NCI-H2081 treated with DMSO at 0.1 percent for 48 hours (cell line): Measurements from ENCODE around the gene SEM1.
"Not testable (repeated sequence)": the region's sequence is repeated elsewhere in the genome, so short reads cannot be mapped to it uniquely, and the experiment has no call there.

Experiments used
- DNase-seq: peaks from one replicate; lab custom pipeline; 2025; lab: John Stamatoyannopoulos, UW

Gene SEM1

GRCh38 chr7:96701258-96701657 lies 8.4 kb downstream of the SEM1 start:
- no peak for DNase-seq

DNA sequence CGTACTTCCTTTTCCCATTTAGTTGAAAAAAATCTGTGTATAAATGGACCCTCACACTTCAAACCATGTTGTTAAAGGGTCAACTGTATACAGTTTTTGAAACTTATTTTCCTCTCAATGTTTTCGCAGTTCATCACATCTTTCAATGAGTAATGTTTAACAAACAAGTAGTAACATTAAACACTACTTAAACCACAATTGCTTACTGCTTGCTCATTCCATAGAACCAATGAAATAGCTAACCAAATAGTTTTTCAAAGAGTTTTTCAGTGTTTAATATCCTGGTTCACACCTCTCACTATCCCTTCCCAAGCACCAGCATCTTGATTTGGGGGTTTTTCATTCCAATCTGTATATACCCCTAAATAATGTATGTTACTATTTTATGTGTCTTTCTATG lies 9.1 kb downstream of the SEM1 start:
- no peak for DNase-seq

- DNase-seq = no peak
Observed at GRCh38 chr7:96699219-96699871, 10.3 kb downstream of the SEM1 start.

DNA sequence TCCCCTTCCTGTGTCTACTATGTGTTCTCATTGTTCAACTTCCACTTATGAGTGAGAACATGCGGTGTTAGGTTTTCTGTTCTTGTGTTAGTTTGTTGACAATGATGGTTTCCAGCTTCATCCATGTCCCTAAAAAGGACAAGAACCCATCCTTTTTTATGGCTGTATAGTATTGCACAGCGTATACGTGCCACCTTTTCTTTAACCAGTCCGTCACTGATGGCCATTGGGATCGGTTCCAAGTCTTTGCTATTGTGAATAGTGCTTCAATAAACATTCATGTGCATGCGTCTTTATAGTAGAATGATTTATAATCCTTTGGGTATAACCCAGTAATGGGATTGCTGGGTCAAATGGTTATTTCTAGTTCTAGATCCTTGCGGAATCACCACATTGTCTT lies 11.2 kb downstream of the SEM1 start:
- DNase-seq = not testable (repeated sequence)

GRCh38 chr7:96697822-96698221 lies 11.8 kb downstream of the SEM1 start:
- DNase-seq = no peak

DNA sequence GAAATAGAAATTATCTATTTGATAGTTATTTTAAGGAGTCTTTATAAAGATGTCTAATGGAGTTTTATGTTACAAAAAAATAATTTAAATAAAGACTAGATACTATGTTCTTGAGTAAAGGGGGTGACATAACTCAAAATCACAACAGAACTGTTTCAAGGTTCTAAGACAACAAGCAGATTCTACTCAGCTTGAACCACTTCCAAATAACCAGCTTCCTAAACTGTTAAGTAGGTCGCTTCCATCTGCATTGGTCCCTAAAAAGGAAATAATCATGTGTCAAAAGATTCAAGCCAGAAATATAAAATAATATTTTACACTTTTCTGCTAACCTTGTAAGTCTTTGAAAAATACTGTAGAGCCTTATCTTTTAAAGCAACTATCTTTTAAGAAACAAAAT lies 14.1 kb downstream of the SEM1 start:
- no peak for DNase-seq

GRCh38 chr7:96694082-96694481 lies 15.6 kb downstream of the SEM1 start:
- no peak for DNase-seq

DNA sequence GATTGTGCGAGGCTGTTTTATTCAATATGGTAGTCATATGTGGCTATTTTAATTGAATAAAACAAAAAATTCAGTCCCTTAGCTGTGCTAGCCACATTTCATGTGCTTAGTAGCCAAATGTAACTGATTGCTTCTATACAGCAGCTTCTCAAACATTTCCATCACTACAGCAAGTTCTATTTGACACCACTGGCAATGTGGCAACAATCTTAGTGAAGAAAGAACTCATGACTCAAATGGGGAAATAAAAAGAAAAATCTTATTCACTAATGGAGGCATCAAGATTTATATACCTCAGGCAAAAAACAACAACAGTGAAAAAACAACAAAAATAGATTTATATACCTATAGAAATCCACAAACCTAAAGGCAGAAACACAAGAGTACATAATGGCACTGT lies 17.9 kb downstream of the SEM1 start:
- no peak for DNase-seq

DNA sequence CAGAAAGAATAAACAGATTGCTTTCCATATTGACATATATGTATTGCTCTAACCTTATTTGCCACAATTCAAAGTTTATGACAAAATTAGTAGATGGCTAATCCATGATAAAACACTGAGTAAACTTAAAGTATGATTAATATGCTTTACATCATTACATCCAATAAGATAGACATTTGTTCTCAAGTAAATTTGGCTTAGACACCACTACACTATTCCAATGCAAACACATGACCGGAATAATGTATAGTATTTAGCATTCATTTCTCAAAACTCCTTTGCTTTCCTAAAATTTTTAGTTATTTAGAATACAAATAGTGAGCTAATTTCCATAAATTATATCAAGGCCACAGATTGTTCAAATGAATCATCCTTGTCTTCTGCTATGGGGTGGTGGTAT lies 20.2 kb downstream of the SEM1 start:
- no peak for DNase-seq

DNA sequence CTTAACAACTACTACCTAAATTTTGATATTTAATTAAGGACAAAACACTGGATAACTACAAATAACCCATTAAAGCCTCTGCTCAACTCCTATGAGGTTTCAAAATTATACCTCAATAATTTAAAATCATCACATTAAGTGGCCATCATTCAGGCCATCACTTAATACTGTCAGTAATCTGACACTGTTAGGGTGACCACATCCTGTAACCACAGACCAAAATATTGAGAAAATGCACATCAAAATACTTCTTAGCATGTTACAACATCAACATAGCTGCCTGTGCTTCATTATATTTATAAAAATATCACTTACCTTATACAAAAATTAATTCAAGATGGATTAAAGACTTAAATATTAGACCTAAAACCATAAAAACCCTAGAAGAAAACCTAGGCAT lies 23.3 kb downstream of the SEM1 start:
- no peak for DNase-seq

GRCh38 chr7:96685755-96686154 lies 23.9 kb downstream of the SEM1 start:
- DNase-seq = no peak

GRCh38 chr7:96685353-96685752 lies 24.3 kb downstream of the SEM1 start:
- DNase-seq = no peak

- DNase-seq = no peak
Observed at GRCh38 chr7:96679886-96680285, 29.8 kb downstream of the SEM1 start.

- DNase-seq = no peak
Observed at GRCh38 chr7:96676919-96677318, 32.7 kb downstream of the SEM1 start.

GRCh38 chr7:96675548-96675947 lies 34.1 kb downstream of the SEM1 start:
- DNase-seq = peak; percentile 35

DNA sequence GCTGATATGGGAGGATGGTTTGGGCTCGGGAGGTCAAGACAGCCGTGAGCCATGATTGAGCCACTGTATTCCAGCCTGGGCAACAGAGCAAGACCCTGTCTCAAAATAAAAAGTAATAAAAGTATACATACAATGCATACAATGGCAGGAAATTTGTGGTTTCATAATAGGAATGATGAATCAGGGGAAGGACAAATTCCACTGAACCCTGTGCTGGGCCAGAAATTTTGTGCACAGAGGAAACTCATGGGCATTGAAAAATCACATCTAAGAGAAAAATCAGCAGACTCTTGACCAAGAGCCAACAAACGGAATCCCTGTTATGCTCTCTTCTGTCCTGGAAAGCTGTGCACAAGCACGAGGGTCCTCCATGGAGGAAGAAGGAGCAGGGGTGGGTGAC lies 35.1 kb downstream of the SEM1 start:
- no peak for DNase-seq

DNA sequence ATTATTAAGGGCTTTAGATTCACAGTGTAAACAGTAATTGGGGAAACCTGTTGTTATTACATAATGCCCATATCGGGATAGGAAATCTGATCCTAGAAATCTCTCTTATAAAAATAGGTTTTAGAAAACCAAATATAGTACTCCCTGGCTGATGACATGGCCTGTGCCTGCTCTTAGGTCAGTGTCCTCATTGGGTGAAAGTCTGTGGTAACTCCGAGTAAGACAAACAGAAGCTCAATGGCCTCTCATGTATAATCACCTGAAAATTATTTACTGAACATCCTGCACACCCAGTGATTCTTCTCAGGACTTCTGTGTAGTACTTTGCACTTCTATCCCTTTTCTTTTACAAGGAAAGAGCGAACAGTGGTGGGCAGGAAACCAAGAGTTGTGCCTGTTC lies 37.8 kb downstream of the SEM1 start:
- no peak for DNase-seq

GRCh38 chr7:96670338-96671289 lies 39.0 kb downstream of the SEM1 start:
- peak; percentile 85 for DNase-seq

DNA sequence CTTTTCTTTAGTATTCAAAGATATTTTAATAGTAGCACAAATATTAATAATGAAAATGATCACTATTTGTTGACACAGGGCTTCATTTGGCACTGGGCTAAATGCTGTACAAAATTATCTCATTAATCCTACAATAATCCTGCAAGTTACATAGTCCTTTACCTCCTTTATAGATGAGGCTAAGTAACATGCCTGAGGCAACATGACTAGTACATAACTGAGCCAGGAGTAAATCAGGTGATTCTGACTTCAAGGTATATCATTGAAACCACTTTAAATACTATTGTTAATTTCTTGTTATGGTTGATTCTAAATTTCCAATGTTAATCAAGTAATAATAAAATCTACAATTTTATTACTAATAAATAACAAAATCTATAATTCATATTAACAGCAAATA lies 39.8 kb downstream of the SEM1 start:
- peak; percentile 66 for DNase-seq

- DNase-seq = no peak
Observed at GRCh38 chr7:96667026-96667425, 42.6 kb downstream of the SEM1 start.

DNA sequence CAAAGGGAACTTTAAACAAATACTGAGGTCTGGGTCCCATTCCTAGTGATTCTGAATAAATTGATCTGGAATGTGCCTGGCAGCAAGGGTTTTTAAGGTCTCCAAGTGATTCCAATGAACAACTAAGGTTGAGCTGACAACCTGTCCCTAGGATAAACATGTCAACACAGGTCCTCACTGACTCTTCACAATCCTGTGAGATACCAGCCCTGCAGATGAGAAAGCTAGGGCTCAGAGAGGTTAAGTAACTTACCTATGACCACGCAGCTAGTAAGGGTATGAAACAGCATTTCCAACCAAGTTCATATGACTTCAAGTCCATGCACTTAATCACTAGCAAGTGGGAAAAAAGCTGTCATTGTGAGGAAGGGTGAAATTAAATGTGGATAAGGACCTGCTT lies 44.0 kb downstream of the SEM1 start:
- DNase-seq = no peak

DNA sequence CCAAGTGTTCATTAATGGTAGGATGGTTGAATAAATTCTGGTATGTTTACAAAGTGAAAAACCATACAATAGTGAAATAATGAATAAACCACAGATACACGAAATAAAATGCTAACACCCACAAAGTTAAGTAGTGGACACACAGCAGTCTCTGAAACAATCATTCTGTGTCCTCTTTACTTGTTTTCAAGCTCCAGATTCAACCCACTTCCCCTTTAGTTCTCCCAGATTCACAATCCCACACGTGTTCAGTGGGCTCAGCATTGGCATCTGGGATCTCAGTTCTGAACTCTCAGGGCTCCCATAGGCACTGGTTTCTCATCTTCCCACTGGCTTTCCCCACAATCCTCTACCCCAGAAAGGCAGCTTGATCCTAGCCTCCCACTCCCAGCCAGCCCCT lies 44.9 kb downstream of the SEM1 start:
- no peak for DNase-seq

GRCh38 chr7:96663871-96664445 lies 45.7 kb downstream of the SEM1 start:
- DNase-seq = peak; percentile 76
